ENCODE data around the gene RUSC2. TPM values are rescaled to one million over a fixed set of nuclear protein-coding genes. Genes with fewer than 3 reads are reported as not detected.

Gene RUSC2
- total and polyA plus RNA-seq, 2 of the 13 experiments (the other 11 are each of a cell fraction or from before 2014, with no cell fraction given): 2.8 to 3.3 TPM

- TF ChIP-seq AHDC1 (CRISPR knock-in tag; IDR thresholded peaks at IDR 0.05; ENCODE audit: borderline replicate concordance) (no peak), SNAPC4 (CRISPR knock-in tag; IDR thresholded peaks at IDR 0.05) (peak; percentile 40), ZBTB7B (CRISPR knock-in tag; IDR thresholded peaks at IDR 0.05) (peak; percentile 92; the same call in 1 of the 2 replicates), SP1 (IDR thresholded peaks at IDR 0.05) (no peak), SP1 (CRISPR knock-in tag; IDR thresholded peaks at IDR 0.05) (peak; percentile 7), MXD1 (CRISPR knock-in tag; IDR thresholded peaks at IDR 0.05) (peak; percentile 69; the same call in 1 of the 2 replicates), ESRRA (CRISPR knock-in tag; IDR thresholded peaks at IDR 0.05; ENCODE audit: low read depth) (no peak; the same call in 1 of the 2 replicates), ZNF550 (CRISPR knock-in tag; IDR thresholded peaks at IDR 0.05; ENCODE audit: borderline replicate concordance) (no peak), NR2C2 (CRISPR knock-in tag; IDR thresholded peaks at IDR 0.05; ENCODE audit: borderline replicate concordance) (peak; percentile 55; the same call in 1 of the 2 replicates), ZNF672 (CRISPR knock-in tag; IDR thresholded peaks at IDR 0.05) (no peak), ZSCAN25 (CRISPR knock-in tag; IDR thresholded peaks at IDR 0.05) (no peak; the same call in 1 of the 2 replicates), CENPBD1 (CRISPR knock-in tag; IDR thresholded peaks at IDR 0.05; ENCODE audit: borderline replicate concordance, low read depth) (no peak), BCL6 (CRISPR knock-in tag; IDR thresholded peaks at IDR 0.05) (no peak), ZNF383 (CRISPR knock-in tag; IDR thresholded peaks at IDR 0.05; ENCODE audit: borderline replicate concordance) (peak; percentile 91), POGK (CRISPR knock-in tag; conservative IDR thresholded peaks at IDR 0.05) (peak; percentile 79)
Measured at GRCh38 chr9:35489313-35490154, at the start of gene RUSC2 (continued).
